ENCODE results near the gene PPP1R3G.

PPP1R3G gene

DNA sequence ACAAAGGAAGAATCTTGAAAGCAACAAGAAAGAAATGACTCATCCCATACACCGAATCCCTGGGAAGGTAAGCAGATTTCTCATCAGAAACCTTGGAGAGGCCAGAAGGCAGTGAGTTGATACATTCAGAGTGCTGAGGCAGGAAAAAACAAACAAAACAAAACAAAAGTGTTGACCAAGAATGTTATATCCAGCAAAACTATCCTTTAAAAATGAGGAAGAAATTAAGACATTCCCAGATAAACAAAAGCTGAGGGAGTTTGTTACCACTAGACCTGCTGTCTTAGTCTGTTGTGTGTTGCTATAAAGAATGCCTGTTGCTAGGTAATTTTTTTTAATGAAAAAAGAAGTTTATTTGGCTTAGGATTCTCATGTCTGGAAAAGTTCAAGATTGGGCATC lies 33.7 kb upstream of the PPP1R3G start:
- H3K36me3 ChIP-seq (ENCODE audit: control insufficient read depth in 1 of 2, insufficient read depth in 2 of 2, low read length in 2 of 2) = no peaks in the 10 kb centered on the region
- H3K79me1 ChIP-seq (ENCODE audit: low read length) = no peaks in the 10 kb centered on the region
- H4K12ac ChIP-seq (ENCODE audit: low read depth, low read length) = no peak overlapping the region
- H4K91ac ChIP-seq (ENCODE audit: low read depth, low read length) = no peak overlapping the region
- no peak overlapping the region for H2AFZ ChIP-seq (ENCODE audit: insufficient read depth, low read length, poor library complexity)
- DNase-seq = no peak
- H3K4me1 ChIP-seq (ENCODE audit: control insufficient read depth in 1 of 2, insufficient read depth in 2 of 2, low read length in 2 of 2) = peaks cover 0 to 7% of the 10 kb centered on the region in 2 experiments
- H2BK5ac ChIP-seq (ENCODE audit: low read depth, low read length, poor library complexity) = no peak overlapping the region
- H3K9ac ChIP-seq (ENCODE audit: low read length) = no peak overlapping the region
- no peak overlapping the region for H3K4me3 ChIP-seq (ENCODE audit: low read depth, low read length)
- H3K9me3 ChIP-seq (ENCODE audit: insufficient read depth, low read depth, low read length) = peaks cover 4% of the 10 kb centered on the region
- H4K8ac ChIP-seq (ENCODE audit: low read depth, low read length) = no peak overlapping the region
- H3K27ac ChIP-seq (ENCODE audit: low read depth, low read length) = no peak overlapping the region
- WGBS (ENCODE audit: extremely low coverage, insufficient coverage, insufficient read length) = no CpG with 5 or more reads among the region's 1 CpG
- no peak overlapping the region for H3K14ac ChIP-seq (ENCODE audit: low read length)
- no peak overlapping the region for H2BK120ac ChIP-seq (ENCODE audit: insufficient read depth, low read length, poor library complexity)
- no peak overlapping the region for H2AK5ac ChIP-seq (ENCODE audit: low read length)
- H3K27me3 ChIP-seq (ENCODE audit: insufficient read depth, low read length) = no peaks in the 10 kb centered on the region
- no peak overlapping the region for H2BK12ac ChIP-seq (ENCODE audit: low read length)
- H3K79me2 ChIP-seq (ENCODE audit: control insufficient read depth, insufficient read depth, low read length, poor library complexity) = no peaks in the 10 kb centered on the region
- no peak overlapping the region for H3K4me2 ChIP-seq (ENCODE audit: low read length)
- H3K18ac ChIP-seq (ENCODE audit: low read length) = no peak overlapping the region
- no peak overlapping the region for H3K23ac ChIP-seq (ENCODE audit: low read length)
- H3K4ac ChIP-seq (ENCODE audit: low read depth, low read length) = no peak overlapping the region

DNA sequence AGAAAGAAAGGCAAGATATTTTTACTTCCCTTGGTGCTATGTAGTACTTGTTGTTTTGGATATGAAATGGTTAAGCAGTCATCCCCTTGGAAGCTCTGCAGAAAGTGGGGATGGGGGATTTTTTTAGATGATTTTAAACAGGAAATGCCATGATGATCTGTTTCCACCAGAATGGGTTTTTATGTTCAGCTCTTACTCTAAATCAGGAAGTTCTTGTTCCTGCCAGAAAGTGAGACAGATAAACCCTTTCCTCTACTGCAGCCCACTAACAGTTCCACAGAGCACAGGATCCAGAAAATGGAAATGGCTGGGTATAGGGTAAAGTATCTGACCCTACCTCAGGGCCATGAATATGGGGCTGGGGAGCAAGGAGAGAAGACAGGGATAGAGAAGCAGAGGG lies 32.1 kb upstream of the PPP1R3G start:
- Histone ChIP-seq H2AFZ (ENCODE audit: insufficient read depth, low read length, poor library complexity) (no peak overlapping the region), H3K27me3 (ENCODE audit: insufficient read depth, low read length) (no peaks in the 10 kb centered on the region), H3K4me2 (ENCODE audit: low read length) (no peak overlapping the region), H3K4ac (ENCODE audit: low read depth, low read length) (no peak overlapping the region), H3K9ac (ENCODE audit: low read length) (no peak overlapping the region), H3K4me1 (ENCODE audit: control insufficient read depth in 1 of 2, insufficient read depth in 2 of 2, low read length in 2 of 2) (peaks cover under 1 to 7% of the 10 kb centered on the region in 2 experiments), H4K12ac (ENCODE audit: low read depth, low read length) (no peak overlapping the region), H4K91ac (ENCODE audit: low read depth, low read length) (no peak overlapping the region), H3K9me3 (ENCODE audit: insufficient read depth, low read depth, low read length) (peaks cover 4% of the 10 kb centered on the region), H2BK120ac (ENCODE audit: insufficient read depth, low read length, poor library complexity) (no peak overlapping the region), H3K4me3 (ENCODE audit: low read depth, low read length) (no peak overlapping the region), H2AK5ac (ENCODE audit: low read length) (no peak overlapping the region), H3K79me1 (ENCODE audit: low read length) (no peaks in the 10 kb centered on the region), H2BK5ac (ENCODE audit: low read depth, low read length, poor library complexity) (no peak overlapping the region), H4K8ac (ENCODE audit: low read depth, low read length) (no peak overlapping the region), H3K36me3 (ENCODE audit: control insufficient read depth in 1 of 2, insufficient read depth in 2 of 2, low read length in 2 of 2) (no peaks in the 10 kb centered on the region), H3K79me2 (ENCODE audit: control insufficient read depth, insufficient read depth, low read length, poor library complexity) (no peaks in the 10 kb centered on the region), H3K14ac (ENCODE audit: low read length) (no peak overlapping the region), H3K27ac (ENCODE audit: low read depth, low read length) (no peak overlapping the region), H3K23ac (ENCODE audit: low read length) (no peak overlapping the region), H2BK12ac (ENCODE audit: low read length) (no peak overlapping the region), H3K18ac (ENCODE audit: low read length) (no peak overlapping the region)
- no peak for DNase-seq

DNA sequence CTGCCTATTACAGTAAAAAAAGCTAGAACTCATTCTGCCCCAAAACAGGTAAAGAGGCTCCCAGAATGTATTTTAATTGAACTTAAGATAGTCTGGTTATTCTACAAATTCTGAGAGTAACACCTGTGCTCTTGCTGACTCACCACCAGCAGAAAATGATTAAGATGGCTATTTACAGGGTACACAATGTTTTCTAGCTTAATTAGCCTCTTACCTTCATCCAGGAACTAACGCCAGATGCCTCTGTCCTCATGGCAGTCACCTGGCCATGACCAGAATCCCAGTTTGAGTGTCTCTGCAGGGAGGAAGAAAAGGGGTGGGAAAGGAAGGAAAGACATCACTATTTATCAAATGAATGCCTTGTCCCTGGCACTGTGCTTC lies 31.3 kb upstream of the PPP1R3G start:
- Histone ChIP-seq H3K79me2 (ENCODE audit: control insufficient read depth, insufficient read depth, low read length, poor library complexity) (no peaks in the 10 kb centered on the region), H3K4me1 (ENCODE audit: control insufficient read depth in 1 of 2, insufficient read depth in 2 of 2, low read length in 2 of 2) (peaks cover 3 to 7% of the 10 kb centered on the region in 2 experiments), H3K27me3 (ENCODE audit: insufficient read depth, low read length) (no peaks in the 10 kb centered on the region), H4K12ac (ENCODE audit: low read depth, low read length) (no peak overlapping the region), H2AFZ (ENCODE audit: insufficient read depth, low read length, poor library complexity) (no peak overlapping the region), H3K79me1 (ENCODE audit: low read length) (no peaks in the 10 kb centered on the region), H3K4ac (ENCODE audit: low read depth, low read length) (no peak overlapping the region), H3K9ac (ENCODE audit: low read length) (no peak overlapping the region), H3K4me2 (ENCODE audit: low read length) (no peak overlapping the region), H3K36me3 (ENCODE audit: control insufficient read depth in 1 of 2, insufficient read depth in 2 of 2, low read length in 2 of 2) (no peaks in the 10 kb centered on the region), H3K18ac (ENCODE audit: low read length) (no peak overlapping the region), H3K27ac (ENCODE audit: low read depth, low read length) (no peak overlapping the region), H4K8ac (ENCODE audit: low read depth, low read length) (no peak overlapping the region), H3K9me3 (ENCODE audit: insufficient read depth, low read depth, low read length) (peaks cover 4% of the 10 kb centered on the region), H2BK12ac (ENCODE audit: low read length) (no peak overlapping the region), H2BK5ac (ENCODE audit: low read depth, low read length, poor library complexity) (no peak overlapping the region), H3K23ac (ENCODE audit: low read length) (no peak overlapping the region), H4K91ac (ENCODE audit: low read depth, low read length) (no peak overlapping the region), H3K4me3 (ENCODE audit: low read depth, low read length) (no peak overlapping the region), H2BK120ac (ENCODE audit: insufficient read depth, low read length, poor library complexity) (no peak overlapping the region), H2AK5ac (ENCODE audit: low read length) (no peak overlapping the region), H3K14ac (ENCODE audit: low read length) (no peak overlapping the region)
- no CpG with 5 or more reads among the region's 1 CpG for WGBS (ENCODE audit: extremely low coverage, insufficient coverage, insufficient read length)
- peak; percentile 16 to 66 for DNase-seq

DNA sequence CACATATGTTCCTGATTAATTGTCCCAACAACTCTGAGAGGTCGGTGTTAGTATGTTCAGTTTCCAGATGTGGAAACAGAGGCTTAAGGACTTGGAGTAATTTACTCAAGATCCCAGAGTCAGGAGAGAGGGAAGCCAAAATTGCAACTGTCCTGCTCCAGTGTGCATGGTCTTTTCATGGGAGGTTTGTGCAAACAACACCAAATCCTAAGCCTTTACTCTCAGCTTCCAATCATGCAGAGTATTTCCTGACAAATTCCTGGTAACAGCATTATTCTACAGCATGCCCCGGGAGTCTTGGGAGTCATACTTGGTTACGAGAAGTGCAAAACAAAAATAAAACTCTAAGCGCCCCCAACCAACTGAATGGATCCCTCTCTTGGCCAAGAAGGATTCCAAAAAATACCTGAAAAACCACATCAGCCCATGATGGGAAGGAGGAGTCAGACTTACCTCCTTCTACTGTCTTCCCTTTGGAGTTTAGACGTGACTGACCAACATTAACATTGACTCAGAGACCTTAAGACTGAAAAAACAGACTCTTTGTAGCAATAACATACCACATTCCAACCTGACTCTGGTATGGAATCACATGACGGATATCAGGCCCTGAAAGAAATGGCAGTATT lies 30.8 kb upstream of the PPP1R3G start:
- peaks cover 2% of the 10 kb centered on the region for H3K9me3 ChIP-seq (ENCODE audit: insufficient read depth, low read depth, low read length)
- no peaks in the 10 kb centered on the region for H3K79me2 ChIP-seq (ENCODE audit: control insufficient read depth, insufficient read depth, low read length, poor library complexity)
- no peak overlapping the region for H2AFZ ChIP-seq (ENCODE audit: insufficient read depth, low read length, poor library complexity)
- H4K12ac ChIP-seq (ENCODE audit: low read depth, low read length) = no peak overlapping the region
- H2BK12ac ChIP-seq (ENCODE audit: low read length) = no peak overlapping the region
- no peak overlapping the region for H3K4me2 ChIP-seq (ENCODE audit: low read length)
- H3K27me3 ChIP-seq (ENCODE audit: insufficient read depth, low read length) = no peaks in the 10 kb centered on the region
- H3K4ac ChIP-seq (ENCODE audit: low read depth, low read length) = no peak overlapping the region
- H3K14ac ChIP-seq (ENCODE audit: low read length) = no peak overlapping the region
- no peak overlapping the region for H3K4me3 ChIP-seq (ENCODE audit: low read depth, low read length)
- no peak overlapping the region for H3K23ac ChIP-seq (ENCODE audit: low read length)
- DNase-seq = peak; percentile 84 to 91
- H3K36me3 ChIP-seq (ENCODE audit: control insufficient read depth in 1 of 2, insufficient read depth in 2 of 2, low read length in 2 of 2) = no peaks in the 10 kb centered on the region
- no peaks in the 10 kb centered on the region for H3K79me1 ChIP-seq (ENCODE audit: low read length)
- WGBS (ENCODE audit: extremely low coverage, insufficient coverage, insufficient read length) = no CpG with 5 or more reads among the region's 6 CpGs
- H3K4me1 ChIP-seq (ENCODE audit: control insufficient read depth in 1 of 2, insufficient read depth in 2 of 2, low read length in 2 of 2) = peaks cover 3 to 7% of the 10 kb centered on the region in 2 experiments
- no peak overlapping the region for H2AK5ac ChIP-seq (ENCODE audit: low read length)
- no peak overlapping the region for H4K91ac ChIP-seq (ENCODE audit: low read depth, low read length)
- no peak overlapping the region for H2BK120ac ChIP-seq (ENCODE audit: insufficient read depth, low read length, poor library complexity)
- H4K8ac ChIP-seq (ENCODE audit: low read depth, low read length) = no peak overlapping the region
- H3K27ac ChIP-seq (ENCODE audit: low read depth, low read length) = no peak overlapping the region
- no peak overlapping the region for H3K9ac ChIP-seq (ENCODE audit: low read length)
- H3K18ac ChIP-seq (ENCODE audit: low read length) = no peak overlapping the region
- no peak overlapping the region for H2BK5ac ChIP-seq (ENCODE audit: low read depth, low read length, poor library complexity)

Measured in trophoblast cell (in vitro differentiated cells and primary cell).